Neural crest cell (in vitro differentiated cells): ENCODE measurements around the gene ZKSCAN1. TPM values are rescaled to one million over a fixed set of nuclear protein-coding genes. Genes with fewer than 3 reads are reported as not detected.
A peak's percentile ranks its signal among the peaks of the same experiment; 100 is the strongest.
"Not testable (repeated sequence)": the region's sequence is repeated elsewhere in the genome, so short reads cannot be mapped to it uniquely, and the experiment has no call there.

Experiments
- DNase-seq: peaks from one replicate; pipeline ENCODE4 v3.0.0; 2021; ENCODE audit warnings: low read depth, mixed read lengths, low spot score
- H3K27ac Mint-ChIP-seq: one replicate; pipeline ENCODE4 v1.8.0; 2021; ENCODE audit warnings: mild to moderate bottlenecking, mixed read lengths; ENCODE audit not compliant: unreplicated experiment
- H3K27me3 Mint-ChIP-seq: 2 replicates; pipeline ENCODE4 v1.8.0; 2021; ENCODE audit warnings: low read depth, mild to moderate bottlenecking, mixed read lengths
- H3K36me3 Mint-ChIP-seq: 2 replicates; pipeline ENCODE4 v1.8.0; 2021; ENCODE audit warnings: low read depth, mild to moderate bottlenecking, mixed read lengths
- H3K4me1 Mint-ChIP-seq: 2 replicates; pipeline ENCODE4 v1.8.0; 2021; ENCODE audit warnings: mixed read lengths
- H3K4me3 Mint-ChIP-seq: one replicate; pipeline ENCODE4 v1.8.0; 2021; ENCODE audit warnings: mild to moderate bottlenecking, mixed read lengths
- H3K9me3 Mint-ChIP-seq: 2 replicates; pipeline ENCODE4 v1.8.0; 2021; ENCODE audit warnings: mixed read lengths
- total RNA-seq: library from RNA; stranded (reverse); gene quantifications from 2 replicates; pipeline ENCODE4 v1.2.1, GENCODE V29; 2021
- TF ChIP-seq, protein P1 (sequence below): fragments of 200-600 bp; sonication (generic); conservative IDR thresholded peaks from 2 replicates; pipeline ENCODE4 v1.5.0; 2021; ENCODE audit warnings: antibody characterized with exemption, mild to moderate bottlenecking

ZKSCAN1 gene
- total RNA-seq, 1 donor from 2014 or later, result 122 TPM

DNA sequence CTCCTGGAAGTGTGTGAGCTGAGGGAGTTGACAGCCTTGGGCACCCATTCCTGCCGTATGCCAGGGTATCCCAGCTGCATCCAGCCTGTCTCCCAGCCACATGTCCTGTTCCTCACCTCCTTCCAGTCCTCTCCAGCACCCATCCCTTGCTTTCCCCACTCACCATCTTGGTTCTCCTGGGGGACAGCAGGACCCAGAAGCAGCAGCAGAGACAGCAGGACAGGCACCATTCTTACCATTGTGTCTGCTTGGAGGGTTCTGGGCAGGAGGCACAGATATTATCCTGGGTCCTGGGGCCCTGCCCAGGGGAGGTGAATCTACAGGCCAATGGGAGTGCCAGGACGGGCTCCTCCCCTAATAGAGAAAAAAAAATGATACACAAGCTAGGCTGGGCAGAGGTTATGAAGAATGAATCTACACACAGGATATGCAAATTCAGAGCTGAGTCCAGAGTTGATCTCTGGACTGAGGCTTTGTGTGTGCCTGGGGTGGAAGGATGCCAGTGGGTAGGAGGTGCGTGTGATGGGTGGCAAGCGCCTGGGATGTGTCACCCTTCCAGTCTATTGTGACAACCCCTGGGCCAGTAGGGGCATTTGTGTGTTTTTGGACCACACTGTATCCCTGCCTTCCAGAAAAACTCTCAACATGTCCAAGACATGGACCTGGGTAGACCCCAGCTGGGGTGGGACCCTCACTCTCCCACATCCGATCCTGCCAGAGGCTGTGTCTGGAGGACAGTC, 39.4 kb upstream of the ZKSCAN1 start, which contains the start of gene AZGP1:
AZGP1 (minus strand) TSS at position 250 of the 740 bp plus-strand sequence; CDS start at position 239, 11 bp downstream.
- Mint-ChIP-seq H3K27me3 (peaks cover 15% of the 10 kb centered on the region), H3K36me3 (no peaks in the 10 kb centered on the region), H3K27ac (no peak within 1 kb of the TSS), H3K9me3 (no peaks in the 10 kb centered on the region), H3K4me3 (no peak within 1 kb of the TSS), H3K4me1 (peaks cover 8% of the 10 kb centered on the region)
- TF ChIP-seq, protein P1, sequence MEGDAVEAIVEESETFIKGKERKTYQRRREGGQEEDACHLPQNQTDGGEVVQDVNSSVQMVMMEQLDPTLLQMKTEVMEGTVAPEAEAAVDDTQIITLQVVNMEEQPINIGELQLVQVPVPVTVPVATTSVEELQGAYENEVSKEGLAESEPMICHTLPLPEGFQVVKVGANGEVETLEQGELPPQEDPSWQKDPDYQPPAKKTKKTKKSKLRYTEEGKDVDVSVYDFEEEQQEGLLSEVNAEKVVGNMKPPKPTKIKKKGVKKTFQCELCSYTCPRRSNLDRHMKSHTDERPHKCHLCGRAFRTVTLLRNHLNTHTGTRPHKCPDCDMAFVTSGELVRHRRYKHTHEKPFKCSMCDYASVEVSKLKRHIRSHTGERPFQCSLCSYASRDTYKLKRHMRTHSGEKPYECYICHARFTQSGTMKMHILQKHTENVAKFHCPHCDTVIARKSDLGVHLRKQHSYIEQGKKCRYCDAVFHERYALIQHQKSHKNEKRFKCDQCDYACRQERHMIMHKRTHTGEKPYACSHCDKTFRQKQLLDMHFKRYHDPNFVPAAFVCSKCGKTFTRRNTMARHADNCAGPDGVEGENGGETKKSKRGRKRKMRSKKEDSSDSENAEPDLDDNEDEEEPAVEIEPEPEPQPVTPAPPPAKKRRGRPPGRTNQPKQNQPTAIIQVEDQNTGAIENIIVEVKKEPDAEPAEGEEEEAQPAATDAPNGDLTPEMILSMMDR, result no peak
- no peak for DNase-seq

DNA sequence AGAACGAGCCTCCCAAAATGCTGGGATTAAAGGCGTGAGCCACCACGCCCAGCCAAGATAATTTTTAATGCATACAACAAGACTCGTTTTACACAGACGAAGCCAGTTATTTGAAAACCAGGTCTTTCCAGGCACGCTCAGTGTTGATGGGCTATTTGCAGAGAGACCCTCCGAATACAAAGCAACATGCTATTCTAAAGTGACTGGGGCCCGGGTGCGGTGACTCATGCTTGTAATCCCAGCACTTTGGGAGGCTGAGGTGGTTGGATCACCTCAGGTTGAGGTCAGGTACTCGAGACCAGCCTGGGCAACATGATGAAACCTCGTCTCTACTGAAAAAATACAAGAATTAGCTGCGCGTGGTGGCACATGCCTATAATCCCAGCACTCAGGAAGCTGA, 38.8 kb upstream of the ZKSCAN1 start:
- Mint-ChIP-seq H3K27ac (no peak overlapping the region), H3K4me1 (peaks cover 8% of the 10 kb centered on the region), H3K9me3 (no peaks in the 10 kb centered on the region), H3K36me3 (no peaks in the 10 kb centered on the region), H3K4me3 (no peak overlapping the region), H3K27me3 (peaks cover 16% of the 10 kb centered on the region)
- TF ChIP-seq, protein P1, result no peak
- DNase-seq, result no peak

DNA sequence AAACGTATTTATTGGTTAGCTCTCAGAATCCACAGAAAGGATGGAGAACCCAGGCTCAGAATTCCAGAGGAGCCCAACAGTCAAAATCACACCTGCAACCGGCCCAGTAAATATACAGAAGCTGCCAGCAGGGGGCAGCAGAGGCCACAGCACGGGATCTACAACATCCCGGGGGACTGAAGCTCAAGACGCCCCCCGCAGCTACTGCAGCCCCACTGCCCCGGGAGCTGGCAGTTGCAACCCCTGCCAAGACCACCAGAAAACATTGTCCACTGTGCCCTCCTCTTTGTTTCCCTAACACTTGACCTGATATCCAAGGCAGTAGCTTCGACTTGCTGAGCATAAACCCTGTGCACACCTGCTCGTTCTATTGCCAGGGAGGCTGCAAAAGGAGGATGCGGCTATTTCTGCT, 35.6 kb upstream of the ZKSCAN1 start:
- TF ChIP-seq, protein P1, result peak; percentile 79
- peaks cover 30% of the 10 kb centered on the region for H3K27me3 Mint-ChIP-seq
- not testable (repeated sequence) for H3K36me3 Mint-ChIP-seq, H3K4me1 Mint-ChIP-seq, H3K27ac Mint-ChIP-seq, H3K4me3 Mint-ChIP-seq, H3K9me3 Mint-ChIP-seq
- DNase-seq, result peak; percentile 63

DNA sequence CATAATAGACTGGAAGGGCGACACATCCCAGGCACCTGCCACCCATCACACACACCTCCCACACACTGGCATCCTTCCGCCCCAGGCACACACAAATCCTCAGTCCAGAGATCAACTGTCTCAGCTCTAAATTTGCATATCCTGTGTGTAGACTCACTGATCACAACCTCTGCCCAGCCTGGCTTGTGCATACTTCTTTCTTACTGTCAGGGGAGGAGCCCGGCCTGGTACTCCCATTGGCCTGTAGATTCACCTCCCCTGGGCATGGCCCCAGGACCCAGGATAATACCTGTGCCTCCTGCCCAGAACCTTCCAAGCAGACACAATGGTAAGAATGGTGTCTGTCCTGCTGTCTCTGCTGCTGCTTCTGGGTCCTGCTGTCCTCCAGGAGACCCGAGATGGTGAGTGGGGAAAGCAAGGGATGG, 34.9 kb upstream of the ZKSCAN1 start:
- H3K27ac Mint-ChIP-seq, H3K4me1 Mint-ChIP-seq, H3K9me3 Mint-ChIP-seq, H3K4me3 Mint-ChIP-seq, DNase-seq, H3K36me3 Mint-ChIP-seq: not testable (repeated sequence)
- peaks cover 35% of the 10 kb centered on the region for H3K27me3 Mint-ChIP-seq

DNA sequence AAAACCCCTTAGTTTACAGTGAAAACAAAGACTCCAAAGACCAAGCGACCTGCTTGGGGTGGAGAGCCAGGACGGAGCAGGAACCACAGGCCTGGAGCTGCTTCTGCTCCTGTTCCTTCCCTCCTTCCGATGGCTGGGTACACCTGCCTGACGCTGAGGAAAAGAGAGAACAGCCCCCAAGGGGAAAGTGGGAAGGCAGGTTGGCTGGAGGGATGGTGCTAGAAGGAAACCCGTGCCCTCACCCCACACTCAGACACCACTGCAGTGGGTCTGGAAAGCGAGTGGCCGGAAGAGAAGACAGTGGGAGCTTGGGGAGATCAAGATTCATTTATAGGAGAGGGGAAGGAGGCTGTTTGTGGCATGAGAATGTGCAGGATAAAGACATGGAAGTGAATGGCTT, 34.3 kb upstream of the ZKSCAN1 start:
- not testable (repeated sequence) for H3K4me3 Mint-ChIP-seq, H3K27ac Mint-ChIP-seq, H3K36me3 Mint-ChIP-seq, H3K4me1 Mint-ChIP-seq, H3K9me3 Mint-ChIP-seq, DNase-seq
- peaks cover 36% of the 10 kb centered on the region for H3K27me3 Mint-ChIP-seq

DNA sequence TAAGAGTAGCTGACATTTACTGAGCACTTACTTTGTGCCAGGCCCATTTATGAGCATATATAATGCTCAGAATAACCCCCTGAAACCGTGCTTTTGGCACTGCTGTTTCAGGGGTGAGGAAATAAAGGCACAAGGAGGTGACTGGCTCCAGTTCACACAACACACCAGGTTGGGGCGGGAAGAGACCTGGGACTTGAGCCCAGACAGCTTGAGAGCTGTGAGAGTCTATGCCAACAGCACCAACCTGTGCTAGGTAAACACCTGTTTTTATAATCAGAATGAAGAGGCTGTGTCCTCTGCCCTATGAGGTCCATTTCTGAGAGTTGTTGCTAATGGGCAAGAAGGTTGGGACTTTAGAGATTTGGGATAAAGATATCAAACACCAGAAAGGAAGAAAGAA, 30.8 kb upstream of the ZKSCAN1 start:
- H3K27me3 Mint-ChIP-seq, result peaks cover 47% of the 10 kb centered on the region

DNA sequence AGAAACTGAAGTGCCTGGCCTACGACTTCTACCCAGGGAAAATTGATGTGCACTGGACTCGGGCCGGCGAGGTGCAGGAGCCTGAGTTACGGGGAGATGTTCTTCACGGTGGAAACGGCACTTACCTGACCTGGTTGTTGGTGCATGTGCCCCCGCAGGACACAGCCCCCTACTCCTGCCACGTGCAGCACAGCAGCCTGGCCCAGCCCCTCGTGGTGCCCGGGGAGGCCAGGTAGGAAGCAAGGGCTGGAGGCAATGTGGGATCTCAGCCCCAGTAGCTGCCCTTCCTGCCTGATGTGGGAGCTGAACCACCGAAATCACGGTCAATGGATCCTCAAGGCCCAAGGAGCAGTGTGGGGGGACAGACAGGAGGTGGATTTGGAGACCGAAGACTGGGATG, 28.1 kb upstream of the ZKSCAN1 start:
- H3K27ac Mint-ChIP-seq, H3K9me3 Mint-ChIP-seq, H3K36me3 Mint-ChIP-seq, H3K4me1 Mint-ChIP-seq, H3K4me3 Mint-ChIP-seq, DNase-seq: not testable (repeated sequence)
- peaks cover 44% of the 10 kb centered on the region for H3K27me3 Mint-ChIP-seq

More for the DNA sequence above, 30.8 kb upstream of the ZKSCAN1 start:
- TF ChIP-seq, protein P1, result no peak
- peaks cover 2% of the 10 kb centered on the region for H3K9me3 Mint-ChIP-seq
- H3K4me1 Mint-ChIP-seq, result peaks cover 5% of the 10 kb centered on the region
- no peak overlapping the region for H3K27ac Mint-ChIP-seq
- H3K4me3 Mint-ChIP-seq, result no peak overlapping the region
- H3K36me3 Mint-ChIP-seq, result no peaks in the 10 kb centered on the region
- no peak for DNase-seq
